ENCODE measurements around the gene HS6ST2. TPM values are rescaled to one million over a fixed set of nuclear protein-coding genes. Genes with fewer than 3 reads are reported as not detected.

The HS6ST2 gene
- total RNA-seq, 3 donors from 2014 or later = 0.32 to 1.3 (median 1.2) TPM

DNA sequence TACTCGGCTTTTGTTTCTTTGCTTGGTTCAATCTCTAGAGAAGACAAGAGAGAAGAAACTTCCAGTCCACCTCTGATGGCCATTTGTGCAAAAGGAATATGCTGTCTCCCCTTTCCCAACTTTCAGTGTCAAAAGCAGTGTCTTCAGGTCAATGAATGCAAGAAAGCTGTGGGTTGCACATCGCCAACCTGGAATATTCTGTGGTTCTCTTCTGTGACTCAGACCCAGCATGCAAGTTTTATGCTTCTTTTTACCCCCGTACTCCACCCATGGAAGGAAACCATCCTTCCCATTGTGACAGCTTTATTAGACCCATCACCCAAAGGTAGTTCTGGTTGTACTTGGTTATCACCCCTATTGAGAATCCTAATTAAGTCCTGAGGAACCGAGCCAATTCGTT is 334.0 kb downstream of the HS6ST2 start:
- intact Hi-C loops (cut with DNase I; ENCODE audit: low total_unique reads) = loop anchor here (5.0 kb wide), 1 partner anchor 973 kb away; no protein-coding TSS in a partner anchor
- H3K4me3 ChIP-seq = no peak overlapping the region
- DNase-seq (ENCODE audit: low spot score in 2 of 2) = no peak
- peaks cover 0 to 60% of the 10 kb centered on the region in 2 donors for H3K27me3 ChIP-seq
- no peaks in the 10 kb centered on the region for H3K36me3 ChIP-seq
- no peaks in the 10 kb centered on the region for H3K4me1 ChIP-seq
- H3K9me3 ChIP-seq = no peaks in the 10 kb centered on the region
- no peak overlapping the region for H3K27ac ChIP-seq
- no peak for TF ChIP-seq POLR2A (IDR thresholded peaks at IDR 0.05)

DNA sequence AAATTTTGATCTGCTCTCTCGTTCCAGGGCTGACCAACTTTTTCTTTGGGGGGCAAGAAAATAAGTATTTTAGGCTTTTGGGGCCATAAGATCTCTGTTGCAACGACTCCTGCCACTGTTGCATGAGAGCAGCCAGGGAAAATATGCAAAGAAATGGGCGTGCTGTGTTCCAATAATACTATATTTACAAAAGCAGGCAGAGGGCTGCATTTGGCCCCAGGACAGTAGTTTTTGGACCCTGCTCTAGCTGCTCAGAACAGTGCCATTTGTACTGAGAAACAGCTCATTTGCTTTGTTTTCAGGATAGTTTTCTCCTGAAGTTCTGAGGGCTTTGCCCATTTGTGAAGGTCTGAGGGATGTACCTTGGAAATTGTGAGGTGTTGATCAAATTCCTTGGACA is 334.5 kb downstream of the HS6ST2 start:
- H3K27ac ChIP-seq = no peak overlapping the region
- H3K36me3 ChIP-seq = no peaks in the 10 kb centered on the region
- no peaks in the 10 kb centered on the region for H3K9me3 ChIP-seq
- no peak overlapping the region for H3K4me3 ChIP-seq
- no peak for TF ChIP-seq POLR2A (IDR thresholded peaks at IDR 0.05)
- TF ChIP-seq, protein P1, sequence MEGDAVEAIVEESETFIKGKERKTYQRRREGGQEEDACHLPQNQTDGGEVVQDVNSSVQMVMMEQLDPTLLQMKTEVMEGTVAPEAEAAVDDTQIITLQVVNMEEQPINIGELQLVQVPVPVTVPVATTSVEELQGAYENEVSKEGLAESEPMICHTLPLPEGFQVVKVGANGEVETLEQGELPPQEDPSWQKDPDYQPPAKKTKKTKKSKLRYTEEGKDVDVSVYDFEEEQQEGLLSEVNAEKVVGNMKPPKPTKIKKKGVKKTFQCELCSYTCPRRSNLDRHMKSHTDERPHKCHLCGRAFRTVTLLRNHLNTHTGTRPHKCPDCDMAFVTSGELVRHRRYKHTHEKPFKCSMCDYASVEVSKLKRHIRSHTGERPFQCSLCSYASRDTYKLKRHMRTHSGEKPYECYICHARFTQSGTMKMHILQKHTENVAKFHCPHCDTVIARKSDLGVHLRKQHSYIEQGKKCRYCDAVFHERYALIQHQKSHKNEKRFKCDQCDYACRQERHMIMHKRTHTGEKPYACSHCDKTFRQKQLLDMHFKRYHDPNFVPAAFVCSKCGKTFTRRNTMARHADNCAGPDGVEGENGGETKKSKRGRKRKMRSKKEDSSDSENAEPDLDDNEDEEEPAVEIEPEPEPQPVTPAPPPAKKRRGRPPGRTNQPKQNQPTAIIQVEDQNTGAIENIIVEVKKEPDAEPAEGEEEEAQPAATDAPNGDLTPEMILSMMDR (IDR thresholded peaks at IDR 0.05) = no peak
- TF ChIP-seq POLR2AphosphoS5 (IDR thresholded peaks at IDR 0.05) = no peak
- H3K27me3 ChIP-seq = peaks cover 0 to 57% of the 10 kb centered on the region in 2 donors
- no peaks in the 10 kb centered on the region for H3K4me1 ChIP-seq
- DNase-seq (ENCODE audit: low spot score in 2 of 2) = no peak
- intact Hi-C loops (cut with DNase I; ENCODE audit: low total_unique reads) = loop anchor here (5.0 kb wide), 1 partner anchor 973 kb away; no protein-coding TSS in a partner anchor

DNA sequence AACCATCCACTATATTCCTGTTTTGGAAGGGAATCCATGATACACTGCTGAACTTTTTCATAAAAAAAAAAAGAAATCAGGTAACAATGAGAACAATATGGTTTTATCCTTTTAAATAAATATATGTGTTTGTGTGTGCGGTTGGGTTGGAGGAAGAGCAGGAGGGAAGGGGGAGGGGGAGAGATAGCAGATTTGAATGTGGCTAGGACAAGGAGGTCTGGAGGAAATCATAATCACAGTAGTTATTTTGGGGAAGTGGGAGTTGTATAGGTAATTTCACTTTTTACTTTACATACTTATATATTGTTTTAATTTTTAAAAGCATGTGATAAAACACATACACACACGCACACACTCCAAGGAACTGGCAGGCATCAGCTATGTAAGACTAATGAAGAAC is 335.1 kb downstream of the HS6ST2 start:
- no peaks in the 10 kb centered on the region for H3K4me1 ChIP-seq
- H3K9me3 ChIP-seq = no peaks in the 10 kb centered on the region
- no peak overlapping the region for H3K4me3 ChIP-seq
- intact Hi-C loops (cut with DNase I; ENCODE audit: low total_unique reads) = loop anchor here (5.0 kb wide), 1 partner anchor 974 kb away; no protein-coding TSS in a partner anchor
- H3K36me3 ChIP-seq = no peaks in the 10 kb centered on the region
- DNase-seq (ENCODE audit: low spot score in 2 of 2) = no peak
- TF ChIP-seq, protein P1 (IDR thresholded peaks at IDR 0.05) = no peak
- TF ChIP-seq POLR2AphosphoS5 (IDR thresholded peaks at IDR 0.05) (no peak), POLR2A (IDR thresholded peaks at IDR 0.05) (no peak)
- H3K27ac ChIP-seq = no peak overlapping the region
- H3K27me3 ChIP-seq = peaks cover 0 to 52% of the 10 kb centered on the region in 2 donors

DNA sequence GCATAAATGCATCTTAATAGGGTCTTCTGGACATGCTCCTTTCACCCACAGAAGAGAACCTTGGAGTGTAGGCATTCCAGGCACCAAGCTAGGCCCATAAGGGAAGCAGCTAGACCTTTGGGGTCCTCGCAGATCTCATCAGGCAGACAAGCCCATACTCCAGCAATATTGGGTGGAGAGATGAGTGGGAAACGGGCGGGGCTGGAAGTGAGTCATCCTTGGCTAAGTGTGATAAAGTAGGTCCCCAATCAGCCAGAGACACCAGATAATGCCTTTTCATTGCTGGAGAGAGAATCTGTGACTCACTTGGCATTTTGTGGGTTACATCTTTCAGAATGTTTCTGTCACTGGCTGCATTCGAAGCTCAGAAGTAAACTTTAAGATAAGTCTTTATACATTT is 336.3 kb downstream of the HS6ST2 start:
- intact Hi-C loops (cut with DNase I; ENCODE audit: low total_unique reads) = loop anchor here (5.0 kb wide), 1 partner anchor 975 kb away; no protein-coding TSS in a partner anchor

DNA sequence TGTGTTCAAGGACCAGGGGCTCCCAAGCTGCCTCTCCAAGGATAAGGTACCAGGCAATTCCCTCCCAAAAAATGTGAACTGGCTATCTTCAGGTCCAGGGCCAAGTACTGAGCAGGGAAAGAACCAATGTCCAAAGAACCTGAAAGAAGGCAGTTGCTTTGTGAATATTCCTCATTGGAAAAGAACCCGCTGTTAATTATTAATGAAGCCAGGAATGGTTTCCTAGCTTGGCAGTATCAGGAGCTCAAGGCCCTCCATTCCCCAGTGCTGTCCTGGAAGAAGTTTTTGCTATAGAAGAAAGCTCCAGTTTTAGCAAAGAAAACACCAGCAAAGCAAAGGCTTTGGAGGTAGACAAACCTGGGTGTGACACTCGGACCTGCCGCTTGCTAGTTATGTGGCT is 339.6 kb downstream of the HS6ST2 start:
- no peaks in the 10 kb centered on the region for H3K4me1 ChIP-seq
- no peak for DNase-seq (ENCODE audit: low spot score in 2 of 2)
- no peak overlapping the region for H3K27ac ChIP-seq
- intact Hi-C loops (cut with DNase I; ENCODE audit: low total_unique reads) = no loop called here
- H3K9me3 ChIP-seq = no peaks in the 10 kb centered on the region
- TF ChIP-seq, protein P1 (IDR thresholded peaks at IDR 0.05) = no peak
- no peak for TF ChIP-seq POLR2AphosphoS5 (IDR thresholded peaks at IDR 0.05)
- TF ChIP-seq POLR2A (IDR thresholded peaks at IDR 0.05) = no peak
- no peak overlapping the region for H3K4me3 ChIP-seq
- H3K36me3 ChIP-seq = no peaks in the 10 kb centered on the region
- peaks cover 0 to 54% of the 10 kb centered on the region in 2 donors for H3K27me3 ChIP-seq

More for the DNA sequence above, 336.3 kb downstream of the HS6ST2 start:
- no peaks in the 10 kb centered on the region for H3K36me3 ChIP-seq
- no peak overlapping the region for H3K4me3 ChIP-seq
- TF ChIP-seq POLR2AphosphoS5 (IDR thresholded peaks at IDR 0.05) = no peak
- peaks cover 0 to 58% of the 10 kb centered on the region in 2 donors for H3K27me3 ChIP-seq
- no peak overlapping the region for H3K27ac ChIP-seq
- no peak for DNase-seq (ENCODE audit: low spot score in 2 of 2)
- H3K9me3 ChIP-seq = no peaks in the 10 kb centered on the region
- no peaks in the 10 kb centered on the region for H3K4me1 ChIP-seq

DNA sequence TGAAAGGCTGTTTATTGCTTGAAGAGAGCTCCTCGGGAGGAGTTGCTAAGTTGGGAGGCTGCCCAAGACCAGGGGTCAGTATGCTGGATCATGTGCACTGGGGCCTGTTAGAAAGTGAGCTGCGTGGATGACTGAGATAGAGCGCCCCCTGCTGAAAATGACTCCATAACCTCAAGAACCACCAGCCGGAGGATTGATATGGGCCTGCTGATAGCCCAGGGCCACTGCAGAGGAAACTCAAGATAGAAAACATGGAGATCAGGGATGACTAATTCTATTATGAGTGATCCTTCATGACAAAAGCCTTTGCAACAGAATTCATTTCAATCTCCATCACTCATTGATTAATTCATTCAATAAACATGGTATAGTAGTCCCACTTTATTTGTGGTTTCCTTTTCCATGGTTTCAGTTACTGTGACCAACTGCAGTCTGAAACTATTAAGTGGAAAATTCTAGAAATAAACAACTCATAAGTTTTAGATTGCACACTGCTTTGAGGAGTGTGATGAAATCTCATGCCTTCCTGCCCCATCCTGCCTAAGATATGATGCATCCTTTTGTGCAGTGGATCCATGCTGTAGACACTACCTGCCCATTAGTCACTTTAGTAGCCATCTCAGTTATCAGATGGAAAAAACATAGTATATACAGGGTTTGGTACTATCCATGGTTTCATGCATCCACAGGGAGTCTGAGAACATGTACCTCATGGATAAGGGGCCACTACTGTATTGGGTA is 342.9 kb downstream of the HS6ST2 start:
- Histone ChIP-seq H3K27me3 (peaks cover 0 to 60% of the 10 kb centered on the region in 2 donors), H3K9me3 (no peaks in the 10 kb centered on the region), H3K4me3 (no peak overlapping the region), H3K27ac (no peak overlapping the region), H3K4me1 (no peaks in the 10 kb centered on the region), H3K36me3 (no peaks in the 10 kb centered on the region)
- no peak for DNase-seq (ENCODE audit: low spot score in 2 of 2)
- TF ChIP-seq POLR2A (IDR thresholded peaks at IDR 0.05) (no peak), POLR2AphosphoS5 (IDR thresholded peaks at IDR 0.05) (no peak)
- TF ChIP-seq, protein P1 (IDR thresholded peaks at IDR 0.05) = peak in 1 of 3 donors; percentile 33
- intact Hi-C loops (cut with DNase I; ENCODE audit: low total_unique reads) = no loop called here
